Nephron (organoid): ENCODE measurements around the gene HSF5.
A peak's percentile ranks its signal among the peaks of the same experiment; 100 is the strongest.
"Not testable (repeated sequence)": the region's sequence is repeated elsewhere in the genome, so short reads cannot be mapped to it uniquely, and the experiment has no call there.

Experiments used
- H3K27ac Mint-ChIP-seq, 3 experiments: 2 replicates each; pipeline ENCODE4 v1.8.0; 2020; ENCODE audit warnings: mixed read lengths in 3 of 3, mild to moderate bottlenecking in 2 of 3, moderate library complexity in 1 of 3
- H3K27me3 Mint-ChIP-seq: 2 replicates; pipeline ENCODE4 v1.8.0; 2021; ENCODE audit warnings: low read depth, mild to moderate bottlenecking, moderate library complexity, mixed read lengths
- H3K36me3 Mint-ChIP-seq: 2 replicates; pipeline ENCODE4 v1.8.0; 2020; ENCODE audit warnings: low read depth, mixed read lengths
- H3K4me1 Mint-ChIP-seq: 2 replicates; pipeline ENCODE4 v1.8.0; 2020; ENCODE audit warnings: mixed read lengths
- H3K4me3 Mint-ChIP-seq, 3 experiments: 2 replicates each; pipeline ENCODE4 v1.8.0; 2020; ENCODE audit warnings: mild to moderate bottlenecking in 3 of 3, mixed read lengths in 3 of 3, moderate library complexity in 2 of 3
- H3K9me3 Mint-ChIP-seq: 2 replicates; pipeline ENCODE4 v1.8.0; 2020; ENCODE audit warnings: mixed read lengths
- CTCF ChIP-seq, 3 experiments: fragments of 200-600 bp; sonication (generic); IDR thresholded peaks; one replicate each; pipeline ENCODE4 v1.5.0; 2021; ENCODE audit warnings: antibody characterized with exemption in 3 of 3; ENCODE audit not compliant: unreplicated experiment in 3 of 3

Gene HSF5

GRCh38 chr17:58488428-58488890 is 251 bp upstream of the HSF5 start:
- TF ChIP-seq CTCF (IDR thresholded peaks at IDR 0.05; ENCODE audit: unreplicated experiment in 3 of 3) = no peak
- H3K4me1 Mint-ChIP-seq = no peaks in the 10 kb centered on the region
- peaks cover 51% of the 10 kb centered on the region for H3K36me3 Mint-ChIP-seq
- no peak overlapping the region for H3K4me3 Mint-ChIP-seq
- no peaks in the 10 kb centered on the region for H3K9me3 Mint-ChIP-seq
- H3K27ac Mint-ChIP-seq = no peak overlapping the region
- no peaks in the 10 kb centered on the region for H3K27me3 Mint-ChIP-seq

- Mint-ChIP-seq H3K9me3 (no peaks in the 10 kb centered on the region), H3K27ac (no peak overlapping the region), H3K27me3 (no peaks in the 10 kb centered on the region), H3K4me1 (no peaks in the 10 kb centered on the region), H3K36me3 (peaks cover 20% of the 10 kb centered on the region), H3K4me3 (no peak overlapping the region)
- no peak for TF ChIP-seq CTCF (IDR thresholded peaks at IDR 0.05; ENCODE audit: unreplicated experiment in 3 of 3)
These were observed 3.6 kb downstream of the HSF5 start for GRCh38 chr17:58484600-58484999.

- H3K27me3 Mint-ChIP-seq, H3K4me3 Mint-ChIP-seq, H3K36me3 Mint-ChIP-seq, H3K27ac Mint-ChIP-seq, H3K9me3 Mint-ChIP-seq, H3K4me1 Mint-ChIP-seq: not testable (repeated sequence)
These were observed 6.4 kb downstream of the HSF5 start for GRCh38 chr17:58481798-58482197.

- H3K4me3 Mint-ChIP-seq = no peak overlapping the region
These were observed 8.1 kb downstream of the HSF5 start for GRCh38 chr17:58480090-58480489.

GRCh38 chr17:58476812-58477211 is 11.4 kb downstream of the HSF5 start:
- Mint-ChIP-seq H3K27me3 (no peaks in the 10 kb centered on the region), H3K4me1 (no peaks in the 10 kb centered on the region), H3K36me3 (no peaks in the 10 kb centered on the region), H3K27ac (no peak overlapping the region), H3K4me3 (no peak overlapping the region), H3K9me3 (no peaks in the 10 kb centered on the region)
- no peak for TF ChIP-seq CTCF (IDR thresholded peaks at IDR 0.05; ENCODE audit: unreplicated experiment in 3 of 3)

More at GRCh38 chr17:58480090-58480489, 8.1 kb downstream of the HSF5 start:
- no peaks in the 10 kb centered on the region for H3K27me3 Mint-ChIP-seq
- no peaks in the 10 kb centered on the region for H3K4me1 Mint-ChIP-seq
- H3K9me3 Mint-ChIP-seq = no peaks in the 10 kb centered on the region
- no peak for TF ChIP-seq CTCF (IDR thresholded peaks at IDR 0.05; ENCODE audit: unreplicated experiment in 3 of 3)
- no peak overlapping the region for H3K27ac Mint-ChIP-seq
- no peaks in the 10 kb centered on the region for H3K36me3 Mint-ChIP-seq

GRCh38 chr17:58475985-58476384 is 12.2 kb downstream of the HSF5 start:
- H3K27me3 Mint-ChIP-seq = peaks cover under 1% of the 10 kb centered on the region
- no peaks in the 10 kb centered on the region for H3K36me3 Mint-ChIP-seq
- H3K27ac Mint-ChIP-seq = peak overlapping the region in 1 of 3 experiments; percentile 33
- H3K4me3 Mint-ChIP-seq = no peak overlapping the region
- H3K9me3 Mint-ChIP-seq = no peaks in the 10 kb centered on the region
- no peaks in the 10 kb centered on the region for H3K4me1 Mint-ChIP-seq
- TF ChIP-seq CTCF (IDR thresholded peaks at IDR 0.05; ENCODE audit: unreplicated experiment in 3 of 3) = no peak
